Cardiac fibroblast (primary cell): ENCODE data around the gene HIPK2.
A peak's percentile ranks its signal among the peaks of the same experiment; 100 is the strongest.

Experiments
- DNase-seq, 2 donors: peaks; one replicate each; pipeline versions ENCODE4 v3.0.0 to v3.0.0-alpha.2; 2010; ENCODE audit warnings: low read depth in 2 of 2
- H3K4me3 ChIP-seq, 2 donors: replicated peaks in 1 of 2; 1 replicate in 1 of 2; 2 replicates in 1 of 2; pipeline ENCODE4 v1.5.1; 2011; ENCODE audit warnings: low read depth in 2 of 2, low read length in 2 of 2, mild to moderate bottlenecking in 2 of 2, moderate library complexity in 1 of 2
- CTCF ChIP-seq: IDR thresholded peaks from one replicate; pipeline ENCODE4 v1.5.1; 2011; ENCODE audit warnings: low read depth, mild to moderate bottlenecking, low read length, inconsistent platforms

The HIPK2 gene

GRCh38 chr7:139757968-139758367 lies 19.8 kb downstream of the HIPK2 start:
- no peak for TF ChIP-seq CTCF
- no peak overlapping the region for H3K4me3 ChIP-seq
- no peak for DNase-seq

GRCh38 chr7:139753693-139754111 lies 24.1 kb downstream of the HIPK2 start:
- no peak for DNase-seq
- no peak for TF ChIP-seq CTCF
- no peak overlapping the region for H3K4me3 ChIP-seq

- TF ChIP-seq CTCF = peak; percentile 18
- H3K4me3 ChIP-seq = no peak overlapping the region
- no peak for DNase-seq
Observed at GRCh38 chr7:139753081-139753692, 24.6 kb downstream of the HIPK2 start.

GRCh38 chr7:139752604-139753003 lies 25.2 kb downstream of the HIPK2 start:
- DNase-seq = no peak
- no peak for TF ChIP-seq CTCF
- no peak overlapping the region for H3K4me3 ChIP-seq

- DNase-seq = no peak
- TF ChIP-seq CTCF = no peak
- H3K4me3 ChIP-seq = no peak overlapping the region
Observed at GRCh38 chr7:139752148-139752547, 25.6 kb downstream of the HIPK2 start.

GRCh38 chr7:139750459-139751095 lies 27.2 kb downstream of the HIPK2 start:
- no peak for DNase-seq
- TF ChIP-seq CTCF = no peak

More at GRCh38 chr7:139750459-139751095, 27.2 kb downstream of the HIPK2 start:
- no peak overlapping the region for H3K4me3 ChIP-seq
